ENCODE results near the gene BMP6. TPM values are rescaled to one million over a fixed set of nuclear protein-coding genes. Genes with fewer than 3 reads are reported as not detected.
A peak's percentile ranks its signal among the peaks of the same experiment; 100 is the strongest.

Gene BMP6
- 2.1 and 2.8 TPM in 2 replicates for total RNA-seq (2014; rRNA removed; shearing (Covaris generic))

DNA sequence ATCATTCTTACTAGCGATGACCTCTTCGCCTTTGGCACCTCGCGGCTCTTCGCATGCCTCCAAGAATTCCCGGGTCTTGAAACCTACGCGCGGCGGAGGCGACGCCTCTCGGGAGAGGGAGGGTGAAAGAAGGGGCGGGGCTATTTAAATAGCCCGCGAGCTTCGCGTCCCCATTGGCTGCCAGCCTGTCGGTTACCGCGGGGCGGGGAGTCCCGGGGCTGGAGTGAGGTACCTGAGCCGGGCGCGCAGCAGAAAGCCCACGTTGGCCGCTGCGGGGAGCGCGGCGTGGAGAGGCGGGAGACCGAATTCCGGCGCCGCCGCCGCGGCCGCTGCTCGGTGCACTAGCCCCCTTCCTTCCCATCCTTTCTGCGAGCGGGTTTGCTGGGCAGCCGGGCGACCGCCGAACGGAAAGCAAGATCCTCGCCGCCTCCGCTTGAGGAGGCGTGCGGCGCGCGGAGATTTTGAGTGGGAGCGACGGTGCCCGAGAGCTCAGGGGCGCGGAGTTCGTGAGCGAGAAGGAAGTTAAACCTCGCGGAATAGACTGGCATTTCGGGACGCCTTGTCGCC, at the start of gene BMP6:
BMP6 (plus strand) TSS at position 251 of the 567 bp plus-strand sequence. CDS start 857 bp downstream, outside the sequence.
- peak; percentile 80 for DNase-seq (ENCODE audit: low spot score)

DNA sequence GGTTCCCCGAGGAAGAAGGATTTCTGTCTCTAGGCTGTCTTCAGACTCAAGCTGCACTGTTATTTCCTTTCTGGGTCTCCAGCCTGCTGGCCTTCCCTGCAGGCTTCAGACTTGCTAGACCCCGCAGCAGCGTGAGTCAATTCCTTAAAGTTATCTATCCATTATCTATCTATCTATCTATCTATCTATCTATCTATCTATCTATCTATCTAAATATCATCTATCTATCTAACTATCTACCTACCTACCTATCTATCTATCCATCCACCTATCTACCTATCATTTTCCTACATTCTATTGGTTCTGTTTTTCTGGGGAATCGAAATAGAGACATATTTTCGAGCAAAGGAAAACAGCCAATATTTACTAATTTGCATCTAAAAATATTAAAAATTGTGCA, 48.7 kb upstream of the BMP6 start:
- DNase-seq (ENCODE audit: low spot score): no peak

DNA sequence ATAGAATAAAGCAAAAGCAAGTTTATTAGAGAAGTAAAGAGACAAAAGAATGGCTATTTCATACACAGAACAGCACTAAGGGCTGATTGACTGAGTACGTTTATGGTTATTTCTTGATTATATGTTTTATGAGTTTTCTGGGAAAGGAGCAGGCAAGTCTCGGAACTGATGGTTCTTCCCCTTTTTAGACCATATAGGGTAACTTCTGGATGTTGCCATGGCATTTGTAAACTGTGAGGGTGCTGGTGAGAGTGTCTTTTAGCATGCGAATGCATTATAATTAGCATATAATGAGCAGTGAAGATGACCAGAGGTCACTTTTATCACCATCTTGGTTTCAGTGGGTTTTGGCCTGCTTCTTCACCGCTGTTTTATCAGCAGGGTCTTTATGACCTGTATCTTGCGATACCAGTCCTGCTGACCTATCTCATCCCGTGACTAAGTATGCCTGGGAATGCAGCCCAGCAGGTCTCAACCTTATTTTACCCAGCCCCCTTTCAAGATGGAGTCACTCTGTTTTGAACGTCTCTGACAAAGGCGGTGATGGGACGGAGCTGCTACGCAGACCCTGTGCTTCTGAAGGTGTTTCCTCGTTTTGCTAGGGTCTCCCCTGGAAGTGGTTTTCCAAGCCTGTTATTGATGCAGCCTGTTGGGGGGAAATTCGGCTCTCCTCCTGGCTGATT, 45.4 kb upstream of the BMP6 start:
- no peak for DNase-seq (ENCODE audit: low spot score)

- no peak for DNase-seq (ENCODE audit: low spot score)
Measured at GRCh38 chr6:7681449-7681848, 44.5 kb upstream of the BMP6 start.

DNA sequence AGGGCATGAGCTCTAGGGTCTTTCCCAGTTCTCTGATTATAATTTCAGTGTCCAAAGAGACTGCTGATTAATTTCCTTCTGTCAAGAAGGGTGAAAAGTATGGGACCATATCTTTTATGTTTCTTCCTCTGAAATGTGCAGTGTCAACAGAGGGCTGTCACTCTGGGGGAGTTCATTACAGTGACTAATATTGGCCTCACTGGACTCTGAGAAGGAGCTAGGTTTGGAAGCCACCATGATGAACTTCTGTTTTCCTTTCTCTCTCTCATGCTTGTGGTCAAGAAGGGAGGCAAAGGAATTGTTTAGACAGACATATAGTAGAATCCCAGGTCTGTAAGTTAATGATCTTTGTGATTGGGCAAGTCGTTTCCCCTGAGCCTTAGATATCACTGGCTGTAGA, 41.8 kb upstream of the BMP6 start:
- DNase-seq (ENCODE audit: low spot score): no peak

- DNase-seq (ENCODE audit: low spot score): no peak
Measured at GRCh38 chr6:7684843-7685242, 41.1 kb upstream of the BMP6 start.

DNA sequence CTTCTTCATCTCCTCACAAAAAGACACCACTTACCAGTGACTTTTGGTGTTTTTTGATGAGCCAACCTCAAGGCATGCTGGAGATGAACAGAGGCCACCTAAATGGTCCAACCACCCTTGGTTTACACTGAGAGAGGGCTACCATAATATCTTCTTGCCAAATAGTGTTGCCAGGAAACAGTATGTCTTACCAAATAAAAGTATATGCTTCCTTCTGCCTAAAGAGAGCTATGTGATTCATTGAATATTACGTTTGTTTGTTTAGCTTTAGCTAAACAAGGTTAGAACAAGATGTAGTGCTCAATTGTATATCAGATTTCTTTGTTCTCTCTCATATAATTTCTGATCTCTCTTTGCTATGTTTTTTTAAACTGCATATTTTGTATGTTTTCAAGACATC, 40.6 kb upstream of the BMP6 start:
- DNase-seq (ENCODE audit: low spot score): no peak

DNA sequence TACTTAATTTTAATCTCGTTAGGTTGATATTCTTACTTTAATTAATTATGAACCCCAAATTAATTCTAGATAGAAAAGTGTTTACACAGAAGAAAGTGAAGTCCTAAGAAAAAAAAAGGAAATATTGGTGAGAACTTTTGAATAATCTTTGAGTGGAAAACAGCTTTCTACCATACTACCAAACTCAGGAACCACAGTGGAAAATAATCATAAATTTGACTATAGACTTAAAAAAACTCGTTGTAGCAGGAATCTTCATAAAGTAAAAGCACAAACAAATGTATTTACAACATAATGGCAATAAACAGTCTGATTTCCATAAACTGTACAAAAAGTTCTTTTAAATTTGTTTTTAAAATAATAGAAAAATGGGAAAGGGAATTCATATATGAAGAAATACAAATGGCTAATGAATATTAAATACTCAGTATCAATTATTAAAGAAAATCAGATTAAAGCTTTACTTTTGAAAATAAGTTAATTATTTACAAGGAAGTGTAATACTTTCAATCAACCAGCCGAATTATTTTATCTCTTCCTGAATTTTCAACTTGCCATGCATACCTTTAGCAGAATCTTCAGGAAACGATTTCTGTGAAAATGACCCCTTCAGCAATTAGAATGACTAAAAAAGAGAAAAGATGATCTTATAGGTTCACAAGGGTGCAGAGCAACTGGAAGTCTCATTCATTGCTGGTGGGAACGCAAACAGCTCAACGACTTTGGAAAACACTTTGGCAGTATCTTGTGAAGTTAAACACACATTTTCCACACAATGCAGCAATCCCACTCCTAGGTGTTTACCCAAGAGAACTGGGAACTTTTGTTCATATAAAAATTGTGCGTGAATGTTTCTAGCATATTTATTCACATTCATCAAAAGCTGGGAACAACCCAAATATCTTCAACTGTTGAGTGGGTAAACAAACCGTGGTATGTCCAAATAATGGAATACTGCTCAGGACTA, 38.5 kb upstream of the BMP6 start:
- DNase-seq (ENCODE audit: low spot score): no peak

DNA sequence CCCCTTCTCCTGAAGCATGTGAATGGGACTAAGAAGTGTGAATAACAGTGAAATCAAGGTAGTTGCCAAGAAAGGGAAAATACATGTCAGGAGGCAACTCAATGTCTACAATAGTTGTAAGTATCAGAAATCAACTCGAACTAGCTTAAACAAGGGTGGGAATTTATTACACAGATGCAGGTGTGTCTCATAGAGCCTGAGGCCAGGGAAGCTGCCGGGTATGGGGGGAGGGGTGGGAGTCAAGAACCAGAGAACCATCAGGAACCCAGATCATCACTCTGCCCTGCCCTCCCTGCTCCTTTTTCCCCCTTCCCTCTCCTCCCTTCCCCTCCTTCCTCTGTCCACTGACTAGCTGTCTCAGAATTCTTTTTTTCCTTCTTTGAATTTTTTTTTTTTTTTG, 34.9 kb upstream of the BMP6 start:
- DNase-seq (ENCODE audit: low spot score): no peak

DNA sequence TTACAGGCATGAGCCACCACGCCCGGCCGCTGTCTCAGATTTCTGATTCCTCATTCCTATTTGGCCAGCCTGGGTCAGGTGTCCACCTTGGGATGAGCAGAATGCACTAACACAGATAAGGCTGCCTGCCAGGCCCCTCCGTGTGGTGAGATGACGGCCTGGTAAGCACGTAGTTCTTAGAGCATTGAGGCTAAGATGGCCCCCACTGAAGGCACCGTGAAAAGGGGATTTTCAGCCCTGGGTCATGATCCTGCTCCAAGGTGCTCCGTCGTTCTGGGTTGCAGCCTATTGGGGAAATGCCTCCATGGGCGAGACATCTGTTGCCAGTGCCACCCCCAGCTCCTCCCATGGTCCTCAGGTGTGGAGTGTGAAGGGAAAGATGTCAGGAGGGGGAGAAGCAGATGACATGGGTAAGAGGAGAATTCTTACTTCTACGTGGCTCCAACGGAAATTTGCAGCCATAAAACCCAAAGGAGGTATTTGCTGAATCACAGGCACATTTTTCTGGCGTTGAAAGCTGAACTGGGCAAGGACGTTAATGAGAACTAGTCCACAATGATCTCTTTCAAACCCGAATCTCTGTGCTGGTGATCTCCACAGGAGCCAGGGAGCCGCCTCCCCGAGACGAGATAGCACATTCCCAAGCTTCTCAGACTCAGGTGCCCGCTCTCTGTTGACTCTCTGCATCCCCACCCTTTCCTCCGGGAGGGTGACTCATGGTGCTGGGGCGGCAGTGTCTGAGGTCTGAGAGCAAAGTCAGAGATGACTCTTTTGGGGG, 34.0 kb upstream of the BMP6 start:
- DNase-seq (ENCODE audit: low spot score): peak; percentile 25

DNA sequence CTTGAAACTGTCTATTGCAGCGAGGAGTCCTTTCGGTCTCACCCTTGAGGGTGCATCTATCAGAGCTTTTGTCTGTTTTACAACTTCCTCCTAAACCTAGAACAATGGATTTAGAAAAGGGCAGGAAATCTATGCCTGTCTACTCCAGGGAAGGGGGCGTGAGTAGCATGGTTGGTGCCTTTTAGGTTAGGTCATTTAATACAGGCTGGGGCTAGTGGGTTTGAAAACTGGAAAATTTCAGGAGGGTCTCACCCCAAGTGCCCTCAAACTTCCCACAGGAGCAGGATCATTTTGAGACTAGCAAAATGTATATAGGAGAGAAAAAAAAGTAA, 33.5 kb upstream of the BMP6 start:
- no peak for DNase-seq (ENCODE audit: low spot score)

DNA sequence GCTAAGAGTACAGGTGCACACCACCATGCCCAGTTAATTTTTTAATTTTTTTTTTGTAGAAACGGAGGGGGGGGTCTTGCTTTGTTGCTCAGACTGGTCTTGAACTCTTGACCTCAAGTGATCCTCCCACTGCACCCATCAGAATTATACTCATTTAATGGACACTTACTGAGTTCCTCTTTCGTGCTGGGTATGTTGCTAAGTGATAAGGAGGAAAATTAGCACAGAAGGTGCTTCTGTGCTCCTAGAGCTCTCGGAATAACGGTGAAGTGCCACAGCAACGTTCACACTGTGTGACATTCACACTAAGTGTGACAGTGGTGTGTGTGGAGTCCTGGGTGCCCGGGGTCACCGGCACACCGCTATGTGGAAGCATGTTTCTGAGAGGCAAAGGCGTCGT, 32.1 kb upstream of the BMP6 start:
- DNase-seq (ENCODE audit: low spot score): no peak

GRCh38 chr6:7696061-7696460, 29.8 kb upstream of the BMP6 start:
- no peak for DNase-seq (ENCODE audit: low spot score)

DNA sequence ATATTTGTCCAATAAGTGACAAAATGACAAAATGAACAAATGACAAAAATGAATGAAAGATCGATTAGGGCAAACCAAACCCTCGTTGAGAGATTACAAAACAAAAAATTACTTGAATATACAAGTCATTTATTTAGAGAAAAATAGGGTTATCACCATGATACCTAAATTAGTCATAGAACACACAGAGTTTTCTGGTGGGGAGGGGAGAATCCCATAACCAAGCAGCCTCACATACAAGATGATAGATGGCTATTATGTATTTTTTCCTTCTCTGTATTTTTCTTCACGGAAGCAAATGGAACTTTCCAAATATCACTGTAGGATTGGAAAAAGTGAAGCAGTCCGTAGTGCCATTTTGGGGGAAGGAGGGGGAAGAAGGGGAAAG, 28.5 kb upstream of the BMP6 start:
- DNase-seq (ENCODE audit: low spot score): no peak

- peak; percentile 87 for DNase-seq (ENCODE audit: low spot score)
Measured at GRCh38 chr6:7697820-7698623, 27.9 kb upstream of the BMP6 start.

DNA sequence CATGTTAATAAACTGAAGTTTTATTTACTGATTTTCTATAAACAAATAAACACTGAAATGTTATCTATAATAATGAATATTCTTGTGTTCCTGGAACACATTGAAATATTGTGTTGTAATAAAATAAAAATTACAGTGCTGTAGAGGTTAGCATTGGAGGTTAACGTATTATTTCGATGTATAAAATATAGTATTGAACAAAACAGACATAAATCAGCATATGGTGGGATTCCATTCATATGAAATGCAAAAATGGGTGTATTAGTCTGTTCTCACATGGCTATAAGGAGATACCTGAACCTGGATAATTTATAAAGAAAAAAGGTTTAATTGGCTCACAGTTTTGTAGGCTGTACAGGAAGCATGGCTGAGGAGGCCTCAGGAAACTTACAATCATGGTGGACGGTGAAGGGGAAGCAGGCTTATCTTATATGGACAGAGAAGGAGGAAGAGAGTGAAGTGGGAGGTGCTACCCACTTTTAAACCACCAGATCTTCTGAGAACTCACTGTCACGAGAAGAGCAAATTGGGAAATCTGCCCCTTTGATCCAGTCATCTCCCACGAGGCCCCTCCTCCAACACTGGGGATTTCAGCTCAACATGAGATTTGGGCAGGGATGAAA, 24.6 kb upstream of the BMP6 start:
- no peak for DNase-seq (ENCODE audit: low spot score)

DNA sequence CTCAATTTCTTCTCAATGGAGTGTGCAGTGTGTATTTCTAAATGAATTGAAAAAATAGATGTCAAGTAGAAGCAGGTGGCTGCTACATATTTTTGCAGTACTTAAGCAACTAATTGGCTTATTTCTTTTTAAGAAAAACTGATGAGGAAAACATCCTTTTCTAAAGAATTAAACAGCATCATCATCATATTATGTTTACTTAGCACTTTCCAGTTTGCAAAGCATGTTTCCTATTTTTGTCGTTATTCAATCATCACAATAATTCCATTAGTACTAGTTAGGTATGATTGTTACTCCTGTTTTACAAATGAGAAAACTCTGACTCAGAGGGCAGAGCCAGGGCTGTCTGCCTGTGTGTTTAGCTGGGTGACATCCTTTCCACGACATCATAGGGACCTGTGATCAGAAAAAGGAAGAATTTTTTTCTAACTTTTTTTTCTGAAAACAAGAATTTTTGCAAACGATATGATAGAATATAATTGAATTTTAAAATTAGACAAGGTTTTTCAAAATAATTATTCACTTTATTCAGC, 22.7 kb upstream of the BMP6 start:
- no peak for DNase-seq (ENCODE audit: low spot score)

GRCh38 chr6:7705483-7705882, 20.4 kb upstream of the BMP6 start:
- no peak for DNase-seq (ENCODE audit: low spot score)

- DNase-seq (ENCODE audit: low spot score): no peak
Measured at GRCh38 chr6:7706269-7706668, 19.6 kb upstream of the BMP6 start.

DNA sequence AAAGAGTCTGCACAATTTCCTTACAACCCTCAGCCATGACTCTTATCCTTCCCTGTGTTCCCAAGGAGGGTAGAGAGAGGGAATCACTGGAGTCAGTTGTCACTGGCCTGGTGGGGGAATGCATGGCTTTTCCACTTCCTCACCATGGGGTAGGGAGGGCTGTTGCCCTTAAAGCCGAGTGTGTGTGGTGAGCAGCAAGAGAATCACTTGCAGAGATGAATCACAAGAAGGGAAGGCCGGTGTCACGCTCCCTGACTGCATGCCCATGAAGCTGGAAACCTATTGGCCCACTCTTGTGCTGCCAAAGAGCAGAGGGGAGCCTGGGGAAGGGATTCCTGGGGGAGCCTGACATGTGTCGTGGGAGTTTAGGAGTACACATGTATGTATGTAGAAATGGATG, 18.1 kb upstream of the BMP6 start:
- DNase-seq (ENCODE audit: low spot score): no peak

Data from H4 (cell line).